ENCODE results near the gene FAIM2.

The FAIM2 gene

DNA sequence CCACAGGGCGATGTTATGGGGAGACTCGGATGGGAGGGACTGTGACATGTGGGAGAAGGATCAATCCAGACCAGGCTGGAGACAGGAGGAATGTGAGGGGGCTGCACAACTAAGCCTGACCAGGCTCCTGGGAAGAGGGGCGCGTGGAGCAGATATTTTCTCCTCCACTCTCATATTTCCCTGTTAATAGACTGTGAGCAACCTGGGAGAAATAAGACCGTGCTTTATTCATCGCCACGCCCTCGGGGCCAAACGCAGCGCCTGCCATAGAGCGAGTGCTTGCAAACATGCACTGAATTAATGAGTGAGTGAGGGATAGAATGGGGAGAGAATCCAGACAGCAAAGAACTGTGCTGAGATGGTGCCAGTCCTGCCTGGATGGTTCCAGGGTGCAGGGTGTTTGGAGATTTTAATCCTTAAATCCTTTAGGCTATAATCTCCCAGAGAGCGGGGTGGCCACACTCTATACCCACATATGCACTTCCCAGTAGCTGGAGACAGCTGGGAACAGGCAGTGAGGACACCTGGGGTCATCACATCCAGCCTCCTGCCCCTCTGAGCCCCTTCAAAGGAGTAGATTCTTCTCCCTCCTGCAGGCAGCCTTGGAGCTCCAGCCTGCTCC lies 13.6 kb upstream of the FAIM2 start:
- DNase-seq = no peak

DNA sequence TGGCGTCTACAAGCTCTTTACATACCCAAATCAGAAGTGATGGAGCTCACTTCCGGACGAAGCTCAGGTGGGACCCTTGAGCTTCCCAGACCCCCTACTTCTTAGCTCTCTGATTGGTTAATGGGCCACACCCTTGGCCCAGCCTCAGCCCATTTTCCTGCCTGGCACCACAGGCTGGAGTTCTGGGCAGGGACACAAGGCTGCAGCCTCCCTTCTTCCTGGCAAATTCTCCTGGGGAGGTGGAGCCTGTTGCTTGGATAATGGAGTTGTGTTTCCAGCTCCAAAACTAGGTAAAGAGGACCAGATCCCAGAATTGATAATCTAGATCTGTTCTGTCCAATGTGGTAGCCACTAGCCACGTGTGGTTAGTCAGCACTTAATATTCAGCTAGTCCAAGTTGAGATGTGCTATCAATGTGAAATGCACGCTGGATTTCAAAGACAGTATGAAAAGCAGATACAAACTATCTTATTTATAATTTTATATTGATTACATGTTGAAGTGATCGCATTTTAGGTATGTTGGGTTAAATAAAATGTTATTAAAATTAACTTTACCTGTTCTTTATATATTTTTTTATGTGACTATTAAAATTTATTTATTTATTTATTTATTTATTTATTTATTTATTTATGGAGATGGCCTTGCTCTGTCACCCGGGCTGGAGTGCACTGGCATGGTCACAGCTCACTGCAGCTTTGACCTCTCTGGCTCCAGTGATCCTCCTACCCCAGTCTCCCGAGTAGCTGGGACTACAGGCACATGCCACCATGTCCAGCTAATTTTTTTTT lies 12.6 kb upstream of the FAIM2 start:
- DNase-seq = no peak

DNA sequence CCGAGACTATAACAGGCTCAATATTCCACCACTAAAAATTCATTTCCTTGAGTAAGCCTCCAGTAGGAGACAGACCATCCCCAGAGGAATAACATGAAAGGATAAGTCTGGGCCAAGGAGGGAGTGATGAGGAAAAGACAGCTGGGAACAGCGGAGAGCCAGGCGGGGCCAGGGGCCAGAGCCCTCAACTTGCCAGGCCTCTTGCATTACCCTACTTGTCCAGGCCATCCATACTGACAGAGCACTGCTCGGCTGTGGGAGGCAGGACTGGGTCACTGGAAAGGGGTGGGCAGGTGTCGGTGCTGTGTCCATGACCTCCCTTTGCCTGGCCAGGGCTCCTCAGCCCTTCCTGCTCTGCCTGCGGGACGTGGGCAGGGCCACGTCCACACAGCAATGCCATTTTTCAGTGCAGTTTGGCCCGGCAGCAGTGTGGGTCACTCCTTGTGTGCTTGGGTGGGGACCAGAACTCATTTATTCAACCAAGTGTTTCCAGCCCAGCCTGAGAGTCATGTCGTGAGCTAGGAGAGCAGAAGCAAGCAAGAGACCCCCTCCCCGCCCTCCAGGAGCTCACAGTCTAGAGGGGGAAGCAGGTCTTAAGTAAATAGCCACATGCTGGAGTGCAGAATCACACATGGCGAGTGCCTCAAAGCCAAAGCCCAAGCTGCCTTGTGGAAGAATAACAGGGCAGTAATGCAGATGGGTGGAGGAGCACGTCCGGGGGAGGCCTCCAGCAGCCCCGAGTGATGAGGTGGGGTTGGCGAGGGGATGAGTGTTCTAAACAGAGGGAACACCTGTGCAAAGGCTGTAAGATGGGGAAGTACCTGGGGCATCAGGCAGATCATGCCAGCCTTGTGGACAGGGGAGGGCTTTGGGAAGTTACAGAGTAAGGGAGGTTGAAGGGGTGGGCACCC lies 8.9 kb upstream of the FAIM2 start:
- no peak for DNase-seq

DNA sequence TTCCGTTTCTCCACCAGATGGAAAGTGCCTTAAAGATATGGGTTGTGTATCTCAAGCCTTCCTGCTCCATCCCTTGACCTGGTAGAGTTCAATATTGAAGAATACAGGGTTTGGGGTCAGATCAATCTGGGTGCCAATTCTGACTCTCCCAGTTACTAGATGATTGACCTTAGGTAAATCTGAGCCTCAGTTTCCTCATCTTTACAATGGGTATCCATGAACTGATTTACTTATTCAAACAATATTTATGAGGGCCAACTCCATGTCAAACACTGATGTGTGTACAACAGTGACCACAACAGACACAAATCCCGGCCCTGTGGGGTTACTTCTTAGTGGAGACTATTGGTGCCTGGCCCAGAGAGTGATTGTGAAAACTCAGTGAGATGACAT lies 7.5 kb upstream of the FAIM2 start:
- no peak for DNase-seq

DNA sequence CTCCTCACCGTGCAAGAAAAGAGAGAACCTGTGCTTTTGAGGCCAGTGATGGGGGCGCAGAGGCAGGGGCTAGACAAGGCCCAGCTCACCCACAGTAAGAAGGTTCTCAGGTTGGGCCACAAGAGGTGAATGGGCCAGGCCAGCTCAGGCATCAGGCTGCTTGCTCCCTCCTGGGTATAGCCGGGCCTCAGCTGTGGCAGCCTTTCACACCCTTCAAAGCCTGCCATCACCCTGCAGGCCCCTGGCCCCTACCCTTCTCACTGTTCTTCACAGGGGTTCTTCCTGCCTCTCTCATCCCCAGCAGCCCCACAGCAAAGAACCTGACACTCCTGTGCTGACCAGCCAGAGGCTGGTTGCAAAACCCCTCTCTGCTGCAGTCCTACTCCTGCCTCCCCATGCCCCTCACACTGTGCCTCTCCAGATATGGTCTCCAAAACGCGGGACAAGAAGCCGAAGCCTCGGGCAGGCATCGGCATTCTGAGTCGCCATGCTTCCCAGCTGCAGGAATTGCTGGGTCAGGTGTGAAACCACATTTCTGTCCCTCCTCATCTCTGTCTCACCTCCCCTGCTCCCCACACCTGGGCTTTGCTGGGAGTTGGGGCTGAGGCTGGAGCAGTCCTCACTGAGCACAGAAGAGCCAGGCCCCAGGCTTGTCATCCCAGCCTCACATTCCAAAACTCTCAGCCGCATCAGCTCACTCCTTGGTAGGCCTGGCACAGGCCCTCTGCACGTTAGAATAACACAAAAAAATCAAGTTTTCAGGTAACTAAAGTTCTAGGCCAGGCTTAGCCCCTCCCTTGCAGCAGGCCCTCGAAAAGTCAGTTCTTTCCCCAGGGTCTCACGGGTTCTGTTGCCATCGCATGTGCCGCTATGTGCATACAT lies 6.9 kb upstream of the FAIM2 start:
- DNase-seq = no peak

DNA sequence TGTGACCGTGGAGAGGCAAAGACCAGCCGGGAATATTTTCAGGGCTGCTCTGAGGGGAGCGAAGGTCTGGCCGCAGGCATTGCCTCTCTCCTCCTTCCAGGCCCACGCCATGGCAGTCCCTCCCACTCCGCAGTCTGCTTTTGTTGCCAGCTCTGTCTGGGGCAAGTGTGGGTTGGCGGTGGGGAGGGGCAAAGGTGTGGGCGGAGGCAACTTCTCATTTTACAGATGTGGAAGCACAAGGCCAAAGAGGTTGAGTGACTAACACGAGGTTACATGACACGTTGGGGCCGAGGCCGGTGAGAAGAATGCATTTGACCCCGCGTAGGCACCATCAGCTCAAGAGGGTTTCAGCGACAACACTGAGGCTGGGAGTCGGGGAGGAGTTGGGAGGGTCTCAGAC lies 6.1 kb upstream of the FAIM2 start:
- no peak for DNase-seq

DNA sequence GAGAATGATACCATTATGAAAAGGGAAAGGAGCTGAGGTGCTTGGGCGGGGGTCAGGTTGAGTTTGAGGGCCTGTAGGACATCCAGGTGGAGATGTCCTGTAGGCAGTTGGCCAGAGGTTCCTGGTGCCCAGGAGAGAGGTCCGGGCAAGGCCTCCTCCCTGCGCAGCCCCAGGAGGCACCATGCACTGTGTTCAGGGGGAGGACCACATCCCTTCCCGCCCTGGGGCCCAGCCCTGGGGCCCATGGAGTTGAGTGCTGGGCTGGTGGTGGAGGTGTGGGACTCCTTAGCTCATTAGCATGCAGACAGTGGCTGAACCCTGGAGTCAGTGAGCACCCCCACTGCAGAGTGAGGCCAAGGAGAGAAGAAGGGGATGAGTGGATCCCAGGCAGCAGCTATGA lies 5.7 kb upstream of the FAIM2 start:
- DNase-seq = no peak

DNA sequence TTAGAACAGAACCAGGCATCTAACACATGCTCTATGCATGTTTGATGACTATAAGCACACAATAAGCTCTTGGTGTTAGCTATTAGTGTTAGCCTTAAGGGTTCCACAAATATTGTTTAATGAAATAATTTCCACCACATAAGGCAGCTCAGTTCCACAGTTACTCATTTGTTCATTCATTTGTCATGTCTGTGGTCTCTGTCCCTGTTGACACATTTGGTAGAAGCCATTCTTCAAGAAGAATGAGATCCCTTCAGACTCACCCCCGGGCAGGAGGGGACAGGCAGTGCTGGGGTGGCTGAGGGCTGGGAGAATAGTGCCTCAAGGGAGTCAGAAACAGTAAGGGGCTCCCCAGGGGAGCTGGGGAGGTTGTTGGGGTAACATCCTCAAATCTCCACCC lies 3.7 kb upstream of the FAIM2 start:
- DNase-seq = no peak

DNA sequence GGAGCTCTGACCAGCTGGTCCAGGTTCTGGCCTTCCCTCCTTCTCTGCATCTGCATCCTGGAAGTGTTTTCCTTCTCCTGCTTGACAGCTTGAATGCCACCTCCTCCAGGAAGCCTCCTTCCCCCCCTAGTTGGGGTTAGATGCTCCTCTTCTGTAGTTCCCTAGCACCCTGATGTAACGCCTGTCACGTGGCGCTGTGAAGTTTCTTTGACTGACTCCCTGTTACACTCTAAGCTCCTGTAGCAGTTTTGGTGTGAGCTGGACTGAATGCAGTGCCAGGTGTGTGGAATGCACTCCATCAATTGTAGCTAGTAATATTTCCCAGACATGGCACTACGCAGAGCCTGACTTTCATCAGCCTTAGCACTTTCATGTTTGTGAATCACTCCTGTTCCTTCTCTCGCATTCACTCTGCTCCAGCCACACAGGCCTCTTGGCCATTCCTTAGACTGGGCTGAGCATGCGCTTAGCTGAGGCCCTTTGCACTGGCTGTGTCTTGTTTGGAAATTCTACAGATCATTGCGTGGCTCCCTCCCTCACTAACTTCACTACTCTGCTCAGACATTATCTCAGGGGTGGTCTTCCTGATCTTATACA lies 2.1 kb upstream of the FAIM2 start:
- DNase-seq = no peak

DNA sequence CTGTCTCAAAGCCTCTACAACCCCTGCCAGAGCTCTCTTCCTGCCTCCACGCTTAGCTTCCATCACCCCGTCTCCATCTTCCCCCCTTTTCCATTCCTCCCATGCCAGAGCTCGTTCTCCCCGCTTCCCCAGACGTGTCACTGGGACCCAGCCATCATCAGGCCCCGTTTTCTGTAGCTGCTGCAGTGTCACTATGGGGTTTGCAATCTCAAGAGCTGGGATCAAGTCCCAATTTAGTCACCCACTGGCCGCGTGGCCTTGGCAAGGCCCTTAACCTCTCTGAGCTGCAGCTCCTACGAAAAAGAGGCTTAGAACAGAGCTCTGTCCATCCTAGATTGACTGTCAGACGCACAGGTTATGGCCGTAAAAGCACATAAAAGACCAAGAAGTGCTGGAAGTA lies 901 bp upstream of the FAIM2 start:
- no peak for DNase-seq

DNA sequence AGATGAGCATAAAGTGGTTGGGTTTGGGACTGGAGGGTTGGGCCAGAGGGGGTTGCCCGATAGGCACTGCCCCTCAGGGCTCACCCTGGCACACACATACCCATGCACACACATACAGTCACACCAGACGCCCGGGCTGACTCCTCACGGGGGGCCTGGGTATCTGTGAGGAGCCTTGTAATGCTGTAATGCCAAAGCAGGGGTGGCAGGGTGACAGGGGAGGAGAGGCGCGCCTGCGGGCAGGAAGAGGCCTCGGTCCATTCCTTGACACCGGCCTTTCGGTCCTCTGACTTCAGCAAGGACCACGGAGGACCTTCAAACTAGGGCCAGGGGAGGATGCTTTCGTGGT lies 375 bp downstream of the FAIM2 start:
- no peak for DNase-seq

DNA sequence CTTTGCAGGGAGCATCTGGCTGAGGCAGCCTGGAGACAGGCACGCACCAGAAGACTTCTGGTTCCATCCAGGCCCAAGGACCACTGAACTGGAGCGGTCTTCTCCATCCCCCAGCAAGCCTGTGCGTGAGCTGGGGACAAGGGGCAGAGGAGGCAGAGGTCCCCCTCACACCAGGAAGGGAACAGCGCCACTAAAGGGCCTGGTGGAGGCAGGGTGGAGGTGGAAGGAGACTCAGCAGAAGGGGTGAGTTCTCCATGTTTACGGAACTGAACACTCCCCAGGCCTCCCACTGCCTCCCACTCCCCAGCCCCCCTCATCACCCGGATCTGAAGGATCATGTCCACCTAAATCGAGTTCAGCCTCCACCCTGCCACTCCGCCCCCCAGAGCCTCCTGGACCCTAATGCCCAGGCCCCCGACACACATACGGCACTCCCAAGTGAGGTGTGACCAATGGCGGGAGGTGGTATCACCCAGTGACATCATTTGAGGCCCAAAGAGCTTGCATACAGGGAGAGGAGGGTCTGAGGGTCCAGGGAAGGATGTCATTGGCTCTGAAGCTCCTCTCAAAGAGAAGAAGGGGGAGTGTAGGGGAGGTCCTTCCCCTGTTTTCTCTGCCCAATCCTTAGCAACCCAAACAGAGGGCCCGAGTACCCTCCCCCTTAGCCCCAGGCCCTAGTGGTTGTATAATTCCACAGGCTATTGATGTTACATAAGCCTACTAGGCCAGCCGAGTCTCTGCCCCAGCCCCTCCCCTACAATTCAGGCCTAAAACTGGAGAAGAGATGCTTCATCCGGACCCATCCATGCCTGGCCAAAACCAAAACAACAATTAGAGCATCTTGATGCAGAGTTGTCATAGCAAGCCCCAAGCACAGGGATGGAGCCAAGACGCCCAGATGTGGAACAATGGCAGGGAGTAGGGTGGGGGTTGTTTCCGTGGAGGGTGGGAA lies 1.0 kb downstream of the FAIM2 start:
- no peak for DNase-seq

DNA sequence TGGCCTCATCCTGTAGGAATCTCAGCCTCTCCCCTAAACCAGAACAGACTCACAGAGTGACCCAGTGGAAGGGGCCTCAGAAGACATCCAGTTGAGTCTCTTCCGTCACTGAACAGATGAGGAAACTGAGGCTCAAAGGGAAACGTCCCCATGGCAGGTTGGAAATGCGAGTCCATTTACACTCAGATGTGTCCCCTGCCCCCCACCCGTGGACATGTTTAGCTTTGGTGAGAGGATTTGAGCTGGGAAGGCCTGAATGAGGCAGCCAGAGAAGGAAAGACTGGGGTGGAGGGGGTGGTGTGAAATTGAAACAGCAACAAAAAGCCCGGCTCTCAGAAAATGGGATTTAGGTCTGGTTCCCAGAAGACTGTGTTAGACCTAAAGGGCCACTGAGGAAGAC lies 1.7 kb downstream of the FAIM2 start:
- no peak for DNase-seq

DNA sequence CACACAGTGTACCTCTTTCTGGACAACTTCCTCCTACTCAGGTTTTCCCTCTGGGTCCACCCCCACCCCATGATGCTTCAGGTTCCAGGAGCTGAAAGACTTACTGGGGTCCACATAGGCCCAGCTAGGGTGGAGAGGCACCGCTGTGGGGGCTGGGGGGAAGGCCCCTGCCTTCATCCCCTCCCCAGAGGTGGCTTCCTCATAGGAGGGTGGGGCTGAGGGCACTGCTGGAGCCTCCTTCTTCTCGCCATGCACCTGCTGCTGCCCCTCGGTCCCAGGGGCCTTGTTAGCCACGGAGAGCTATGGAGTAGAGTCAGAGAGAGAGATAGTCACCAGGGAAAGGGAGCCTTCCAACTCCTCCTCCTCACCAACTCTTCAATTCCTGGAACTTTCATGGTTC lies 2.7 kb downstream of the FAIM2 start:
- DNase-seq = no peak

DNA sequence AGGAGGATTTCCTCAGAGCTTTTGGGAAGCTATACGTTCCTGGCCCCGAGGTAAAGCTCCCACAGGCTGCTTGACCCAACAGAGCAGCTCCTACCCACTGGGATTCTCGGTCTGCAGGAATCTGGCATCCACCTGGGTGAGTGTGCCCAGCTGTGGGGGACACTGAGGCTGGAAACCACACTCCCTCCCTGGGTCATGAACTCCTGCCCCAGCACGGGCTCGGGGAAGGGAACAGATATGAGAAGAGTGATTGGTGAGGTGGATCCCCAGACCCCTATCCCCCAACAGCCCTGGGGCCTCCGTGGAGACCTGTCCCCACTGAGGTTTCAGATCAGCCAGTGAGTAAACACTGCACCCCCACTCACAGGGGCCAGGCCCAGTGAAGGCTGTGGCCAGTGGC lies 3.3 kb downstream of the FAIM2 start:
- no peak for DNase-seq

DNA sequence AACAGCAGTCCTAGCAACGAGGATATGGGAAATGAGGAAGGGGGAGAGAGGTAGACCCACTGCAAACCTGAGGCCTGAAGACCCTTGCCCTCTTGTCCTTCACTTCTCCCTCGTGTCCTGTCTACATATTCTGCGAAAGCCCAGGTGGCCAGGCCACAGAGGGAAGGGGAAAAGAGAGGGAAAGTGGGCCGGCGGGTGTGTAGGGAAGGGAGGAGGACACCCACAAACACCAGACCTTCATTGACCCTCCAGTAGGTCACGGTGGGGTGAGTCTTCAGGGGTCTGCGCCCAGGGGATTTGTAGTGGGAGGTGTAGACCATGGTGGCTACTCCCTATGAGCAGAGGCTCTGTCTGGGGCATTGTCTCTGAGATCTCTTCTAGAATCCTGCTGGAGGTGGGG lies 3.8 kb downstream of the FAIM2 start:
- DNase-seq = no peak

DNA sequence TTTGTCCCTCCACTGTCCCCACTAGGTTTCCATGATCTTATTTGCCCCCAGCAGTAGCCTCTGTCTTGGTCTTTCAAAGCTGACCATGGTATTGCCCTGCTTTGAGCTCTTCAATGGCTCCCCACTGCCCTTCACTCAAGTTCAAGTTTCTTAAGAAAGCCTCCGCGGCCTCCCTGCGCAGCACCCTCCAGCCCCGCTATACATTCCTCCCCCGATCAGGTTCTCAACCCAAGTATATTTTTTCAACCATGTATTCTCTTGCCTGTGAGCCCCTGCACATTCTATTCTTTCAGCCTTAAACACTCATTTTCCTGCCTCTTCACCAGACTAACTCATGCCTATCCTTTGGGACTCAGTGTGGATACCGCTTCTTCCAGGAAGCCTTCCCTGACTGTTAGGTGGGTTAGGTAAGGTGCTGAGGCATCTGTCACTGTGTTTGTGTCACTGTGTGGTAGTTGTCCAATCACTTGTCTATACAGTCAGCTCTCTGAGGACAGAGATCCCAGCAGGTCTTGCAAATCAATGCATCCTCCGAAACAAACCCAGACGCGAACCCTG lies 4.3 kb downstream of the FAIM2 start:
- no peak for DNase-seq

DNA sequence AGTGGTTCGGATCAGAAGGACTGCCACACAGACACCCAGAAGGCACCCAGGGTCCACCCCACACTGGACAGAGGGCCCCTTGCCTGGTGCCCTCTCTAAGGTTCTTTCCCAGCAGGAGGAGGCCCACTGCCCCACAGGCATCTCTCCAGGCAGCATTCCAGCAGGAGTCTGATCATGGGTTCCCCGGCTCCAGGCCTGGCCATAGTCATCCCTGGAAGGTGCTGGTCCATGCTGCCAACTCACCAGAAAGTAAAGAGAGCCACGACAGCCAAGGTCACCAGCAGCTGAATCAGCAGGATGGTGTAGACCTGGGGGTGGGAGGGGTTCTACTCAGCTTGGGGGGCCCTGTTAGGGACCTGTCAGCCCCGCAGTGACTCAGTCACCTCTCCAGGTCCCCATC lies 6.4 kb downstream of the FAIM2 start:
- no peak for DNase-seq

DNA sequence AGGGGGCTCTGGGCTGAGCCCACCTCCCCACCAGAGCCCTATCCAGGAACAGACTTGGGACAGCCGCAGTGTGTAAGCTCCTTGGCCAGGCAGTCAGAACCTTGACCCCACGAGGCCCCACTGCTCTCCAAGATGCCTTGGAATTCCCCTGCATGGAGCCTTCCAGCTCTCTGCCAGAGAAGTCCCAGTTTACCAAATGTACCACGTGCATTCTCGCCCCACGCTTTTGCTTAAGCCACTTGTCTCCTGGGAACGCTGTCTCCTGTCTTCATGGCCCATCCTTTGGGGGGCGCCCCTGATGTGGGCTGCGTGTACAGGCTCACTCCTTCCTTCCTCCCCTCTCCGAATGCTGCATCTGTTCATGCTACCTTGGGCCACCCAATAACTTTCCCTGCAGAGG lies 7.9 kb downstream of the FAIM2 start:
- DNase-seq = no peak

DNA sequence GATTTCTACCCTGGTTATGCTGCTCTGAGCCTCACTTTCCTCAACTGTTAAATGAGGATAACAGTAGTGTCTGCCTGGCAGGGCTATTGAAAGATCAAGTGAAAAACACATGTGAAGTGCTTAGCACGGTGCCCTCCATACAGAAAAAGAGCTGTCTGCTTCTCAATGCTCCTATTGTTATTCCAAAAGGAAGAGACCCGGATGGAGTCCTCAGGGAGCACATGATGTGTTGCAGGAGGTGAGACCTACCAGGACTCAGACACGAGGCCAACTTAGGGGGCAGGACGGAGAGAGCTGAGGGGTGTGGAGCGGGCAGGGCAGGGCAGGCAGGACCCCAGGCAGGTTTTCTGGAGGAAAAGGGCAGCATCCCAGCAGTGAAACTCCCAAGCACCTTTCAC lies 8.9 kb downstream of the FAIM2 start:
- no peak for DNase-seq
